Measurements from ENCODE around the gene ELOA.
A peak's percentile ranks its signal among the peaks of the same experiment; 100 is the strongest.

Gene ELOA

DNA sequence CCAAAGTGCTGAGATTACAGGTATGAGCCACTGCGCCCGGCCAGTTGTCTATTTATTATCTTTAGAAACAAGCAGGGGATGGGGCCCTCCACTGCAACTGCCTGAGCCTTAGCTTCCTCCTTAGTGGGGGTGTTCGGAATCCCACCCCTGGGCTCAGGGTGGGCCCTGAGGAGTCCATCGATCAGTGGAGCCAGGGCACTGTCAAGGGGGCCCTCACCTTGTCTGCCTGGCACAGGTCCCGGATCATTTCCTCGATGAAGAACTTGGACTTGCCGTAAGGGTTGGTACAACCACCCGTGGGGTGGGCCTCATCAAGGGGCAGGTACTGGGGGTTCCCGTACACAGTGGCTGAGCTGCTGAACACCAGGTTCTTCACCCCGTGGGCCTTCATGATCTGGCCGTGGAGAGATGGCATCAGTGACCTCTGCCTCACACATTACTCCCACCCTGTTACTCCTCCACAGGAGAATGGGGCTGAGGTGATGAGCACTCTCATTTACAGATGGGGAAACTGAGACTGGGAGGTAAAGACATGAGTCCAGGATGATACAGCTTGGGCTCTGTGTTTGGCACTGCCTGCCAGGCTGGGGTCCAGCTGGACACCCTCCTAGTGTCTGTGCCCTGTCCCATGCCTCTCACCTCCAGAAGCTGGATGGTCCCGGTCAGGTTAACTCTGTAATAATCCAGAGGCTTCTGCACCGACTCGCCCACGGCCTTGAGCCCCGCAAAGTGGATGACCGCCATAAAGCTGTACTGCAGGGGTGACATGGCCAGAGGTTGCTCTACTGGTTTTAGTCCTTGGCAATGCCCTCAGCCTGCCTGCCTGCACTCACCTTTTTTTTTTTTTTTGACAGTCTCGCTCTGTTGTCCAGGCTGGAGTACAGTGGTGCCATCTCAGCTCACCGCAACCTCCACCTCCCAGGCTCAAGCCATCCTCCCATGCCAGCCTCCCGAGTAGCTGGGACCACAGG is 54.5 kb downstream of the ELOA start:
- TF ChIP-seq, protein P1, sequence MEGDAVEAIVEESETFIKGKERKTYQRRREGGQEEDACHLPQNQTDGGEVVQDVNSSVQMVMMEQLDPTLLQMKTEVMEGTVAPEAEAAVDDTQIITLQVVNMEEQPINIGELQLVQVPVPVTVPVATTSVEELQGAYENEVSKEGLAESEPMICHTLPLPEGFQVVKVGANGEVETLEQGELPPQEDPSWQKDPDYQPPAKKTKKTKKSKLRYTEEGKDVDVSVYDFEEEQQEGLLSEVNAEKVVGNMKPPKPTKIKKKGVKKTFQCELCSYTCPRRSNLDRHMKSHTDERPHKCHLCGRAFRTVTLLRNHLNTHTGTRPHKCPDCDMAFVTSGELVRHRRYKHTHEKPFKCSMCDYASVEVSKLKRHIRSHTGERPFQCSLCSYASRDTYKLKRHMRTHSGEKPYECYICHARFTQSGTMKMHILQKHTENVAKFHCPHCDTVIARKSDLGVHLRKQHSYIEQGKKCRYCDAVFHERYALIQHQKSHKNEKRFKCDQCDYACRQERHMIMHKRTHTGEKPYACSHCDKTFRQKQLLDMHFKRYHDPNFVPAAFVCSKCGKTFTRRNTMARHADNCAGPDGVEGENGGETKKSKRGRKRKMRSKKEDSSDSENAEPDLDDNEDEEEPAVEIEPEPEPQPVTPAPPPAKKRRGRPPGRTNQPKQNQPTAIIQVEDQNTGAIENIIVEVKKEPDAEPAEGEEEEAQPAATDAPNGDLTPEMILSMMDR (IDR thresholded peaks at IDR 0.05; ENCODE audit: insufficient read depth, low read length, missing control alignments): no peak
- CTCF ChIA-PET: interaction anchor here (0.8 to 1.5 kb wide), 5 partner anchors 10 to 26 kb away, joined by 3 to 6 read pairs (median 3); no protein-coding TSS in a partner anchor
- H3K4me3 ChIP-seq (ENCODE audit: low read depth, low read length): no peak overlapping the region
- no peak for DNase-seq (ENCODE audit: low read depth, low spot score)
- POLR2A ChIA-PET: interaction anchor here (0.6 kb wide), 1 partner anchor 752 kb away, joined by 4 read pairs; no protein-coding TSS in a partner anchor

DNA sequence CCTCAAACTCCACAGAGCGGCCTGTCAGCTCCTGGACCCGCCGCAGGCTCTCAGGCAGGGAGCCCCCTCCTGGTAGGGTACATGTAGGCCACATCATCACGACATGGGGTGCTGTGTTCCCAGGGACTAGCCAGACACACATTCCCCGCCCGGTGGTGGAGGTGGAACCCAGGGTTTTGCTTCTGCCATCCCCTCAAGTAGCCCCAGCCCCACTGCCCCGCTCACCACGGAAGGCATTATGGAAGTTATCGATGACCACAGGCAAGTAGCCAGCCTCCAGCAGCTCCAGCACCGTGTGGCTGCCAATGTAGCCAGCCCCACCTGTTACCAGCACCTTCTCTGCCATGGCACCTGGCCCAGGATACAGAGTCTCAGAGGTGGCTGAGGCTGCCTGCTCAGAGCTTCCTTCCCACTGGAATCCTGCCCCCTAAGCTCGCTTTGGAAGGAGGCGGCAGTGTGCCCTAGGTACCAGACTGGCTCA is 55.4 kb downstream of the ELOA start:
- CTCF ChIA-PET: interaction anchor here (0.8 to 1.4 kb wide), 6 partner anchors 9 to 27 kb away, joined by 3 to 6 read pairs (median 3); no protein-coding TSS in a partner anchor
- H3K4me3 ChIP-seq (ENCODE audit: low read depth, low read length): peak overlapping the region; percentile 85; the same call in 1 of the 2 replicates
- TF ChIP-seq, protein P1 (IDR thresholded peaks at IDR 0.05; ENCODE audit: insufficient read depth, low read length, missing control alignments): no peak
- DNase-seq (ENCODE audit: low read depth, low spot score): no peak
- POLR2A ChIA-PET: interaction anchor here (1.1 to 2.7 kb wide), 3 partner anchors 19 to 248 kb away, joined by 3 to 10 read pairs (median 6); partner anchors contain the start of gene HMGCL

DNA sequence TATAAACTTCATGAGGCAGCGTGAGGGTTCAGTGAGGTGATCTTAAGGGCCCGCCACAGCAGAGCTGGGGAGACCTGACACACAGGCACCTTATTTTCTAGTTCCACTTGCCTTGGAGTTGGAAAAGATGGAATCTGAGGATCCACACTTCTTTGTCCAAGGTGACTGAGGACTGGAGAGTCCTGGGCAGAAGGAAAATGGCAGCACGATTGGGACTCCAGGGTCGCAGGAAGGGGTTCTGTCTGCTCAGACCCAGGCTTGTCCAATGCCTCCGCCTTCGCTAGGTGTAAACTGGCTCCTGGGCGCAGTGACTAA is 55.9 kb downstream of the ELOA start:
- peak overlapping the region; percentile 85 for H3K4me3 ChIP-seq (ENCODE audit: low read depth, low read length)
- CTCF ChIA-PET: interaction anchor here (0.8 to 1.4 kb wide), 6 partner anchors 9 to 229 kb away, joined by 3 to 6 read pairs (median 4); no protein-coding TSS in a partner anchor
- POLR2A ChIA-PET: interaction anchor here (1.1 to 2.7 kb wide), 4 partner anchors 19 to 247 kb away, joined by 3 to 10 read pairs (median 6); partner anchors contain the start of genes HMGCL and RPL11
- no peak for DNase-seq (ENCODE audit: low read depth, low spot score)
- TF ChIP-seq, protein P1 (IDR thresholded peaks at IDR 0.05; ENCODE audit: insufficient read depth, low read length, missing control alignments): no peak

DNA sequence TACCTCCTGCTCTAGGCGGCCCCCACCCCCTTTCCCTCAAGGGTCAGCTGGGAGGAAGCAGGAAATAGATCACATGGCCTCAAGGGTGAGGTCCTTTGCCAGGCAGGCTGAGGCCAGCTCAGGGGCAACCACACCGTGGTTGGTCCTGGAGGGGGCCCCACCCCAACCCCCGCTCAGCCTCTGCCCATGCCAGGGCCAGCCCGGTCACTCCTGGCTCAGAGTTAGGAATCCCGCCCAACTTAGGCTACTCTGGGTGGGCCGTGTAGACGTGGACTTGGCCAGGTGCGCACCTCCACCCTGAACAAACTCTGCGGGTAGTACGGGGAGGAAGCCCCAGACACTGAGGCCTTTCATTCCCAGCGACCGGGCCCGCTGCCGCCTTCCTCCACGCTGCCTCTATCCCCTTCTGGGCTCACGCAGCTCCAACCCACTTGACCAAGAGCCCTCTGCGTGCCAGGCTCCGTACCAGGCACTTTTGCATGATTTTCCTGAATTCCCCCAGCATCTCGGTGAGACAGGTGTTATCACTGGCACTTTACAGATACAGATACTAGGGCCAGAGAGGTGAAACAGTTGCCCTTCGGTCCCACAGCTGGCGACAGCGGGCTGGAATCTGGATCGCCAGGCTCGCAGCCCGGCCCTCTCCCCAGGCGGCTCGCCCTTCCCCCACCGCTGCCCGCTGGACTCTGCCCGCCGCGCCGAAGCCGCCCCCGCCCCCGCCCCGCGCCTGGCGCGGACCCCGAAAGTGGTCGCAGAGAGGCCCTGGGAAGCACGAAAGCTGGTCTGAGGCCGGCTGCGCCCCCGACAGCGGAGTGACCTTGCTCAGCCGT is 56.5 kb downstream of the ELOA start:
- TF ChIP-seq, protein P1 (IDR thresholded peaks at IDR 0.05; ENCODE audit: insufficient read depth, low read length, missing control alignments): no peak
- no peak for DNase-seq (ENCODE audit: low read depth, low spot score)
- CTCF ChIA-PET: interaction anchor here (0.8 to 3.1 kb wide), 6 partner anchors 10 to 229 kb away, joined by 3 to 41 read pairs (median 4); no protein-coding TSS in a partner anchor
- POLR2A ChIA-PET: interaction anchor here (0.6 to 2.7 kb wide), 8 partner anchors 7 to 247 kb away, joined by 3 to 10 read pairs (median 4); partner anchors contain the start of genes HMGCL, RPL11 and SRSF10
- H3K4me3 ChIP-seq (ENCODE audit: low read depth, low read length): peak overlapping the region; percentile 85

DNA sequence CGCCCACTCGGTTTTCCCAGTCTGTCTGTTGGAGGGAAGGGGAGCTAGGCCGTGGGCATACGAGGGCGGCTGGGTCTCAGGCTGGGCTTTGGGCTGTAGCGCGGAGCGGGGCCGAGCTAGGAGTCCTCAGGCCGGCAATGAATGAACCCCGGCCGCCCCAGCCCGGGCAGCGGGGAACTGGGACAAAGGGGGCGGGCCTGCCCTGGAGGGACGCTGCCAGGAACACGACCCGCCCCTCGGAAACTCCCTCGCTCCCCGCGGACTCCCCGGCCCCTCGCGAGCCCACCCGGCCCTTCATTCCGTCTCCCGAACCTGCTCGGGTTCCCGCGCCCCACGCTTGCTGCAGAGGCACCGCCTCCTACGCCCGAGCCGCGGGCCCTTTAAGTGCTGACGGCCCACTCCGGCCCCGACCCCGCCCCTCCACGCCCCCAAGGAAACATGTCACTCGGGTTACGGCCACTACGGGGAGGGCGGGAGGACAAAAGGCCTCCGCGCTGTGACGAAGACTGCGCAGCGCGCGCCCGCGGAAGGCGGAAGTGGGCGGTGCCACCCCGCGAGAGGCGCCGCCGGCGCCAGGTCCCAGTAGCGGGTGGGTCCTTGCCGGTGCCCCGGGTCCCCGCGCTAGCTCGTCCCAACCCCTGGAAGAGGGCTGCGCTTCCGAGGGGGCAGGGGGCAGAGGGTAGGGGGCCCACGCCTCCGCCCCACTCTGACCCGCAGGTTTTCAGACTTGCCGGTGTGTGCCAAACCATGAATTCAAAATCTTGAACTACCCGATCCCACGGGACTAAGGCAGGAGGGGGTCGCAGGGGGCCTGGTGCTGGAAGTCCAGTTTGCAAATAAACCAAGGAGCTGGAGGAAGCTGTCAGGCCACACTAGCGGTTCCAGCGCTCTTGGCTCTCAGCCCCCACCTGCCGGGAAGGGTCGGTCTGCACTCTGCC is 57.4 kb downstream of the ELOA start, which contains the start of gene GALE:
GALE (minus strand) TSS at position 355 of the 938 bp plus-strand sequence. CDS start 1,747 bp downstream, outside the sequence.
- ChIA-PET POLR2A (interaction anchor here (0.6 to 2.7 kb wide), 8 partner anchors 8 to 220 kb away, joined by 3 to 10 read pairs (median 5); partner anchors contain the start of genes HMGCL, LYPLA2, RPL11 and SRSF10), CTCF (interaction anchor here (1.2 to 3.1 kb wide), 4 partner anchors 10 to 116 kb away, joined by 4 to 41 read pairs (median 6); partner anchors contain the start of gene HMGCL)
- peak; percentile 56 for DNase-seq (ENCODE audit: low read depth, low spot score)

More for the DNA sequence above, 57.4 kb downstream of the ELOA start, which contains the start of gene GALE:
- TF ChIP-seq, protein P1 (IDR thresholded peaks at IDR 0.05; ENCODE audit: insufficient read depth, low read length, missing control alignments): no peak
- peak within 1 kb of the TSS; percentile 85 for H3K4me3 ChIP-seq (ENCODE audit: low read depth, low read length)

Data from AG04449 (cell line).